ENCODE results near the gene DARS1.
"Not testable (repeated sequence)": the region's sequence is repeated elsewhere in the genome, so short reads cannot be mapped to it uniquely, and the experiment has no call there.

DARS1 gene

GRCh38 chr2:135980434-135981079 is 4.9 kb downstream of the DARS1 start:
- no peak for DNase-seq

- DNase-seq, result no peak
Measured at GRCh38 chr2:135975702-135976101, 9.7 kb downstream of the DARS1 start.

GRCh38 chr2:135974036-135974435 is 11.4 kb downstream of the DARS1 start:
- no peak for DNase-seq

GRCh38 chr2:135969655-135970387 is 15.6 kb downstream of the DARS1 start:
- no peak for DNase-seq

- DNase-seq, result peak; percentile 50
Measured at GRCh38 chr2:135965756-135966155, 19.7 kb downstream of the DARS1 start.

- DNase-seq, result not testable (repeated sequence)
Measured at GRCh38 chr2:135964404-135964803, 21.0 kb downstream of the DARS1 start.

GRCh38 chr2:135963841-135964240 is 21.6 kb downstream of the DARS1 start:
- no peak for DNase-seq

- DNase-seq, result no peak
Measured at GRCh38 chr2:135962366-135963123, 22.9 kb downstream of the DARS1 start.

GRCh38 chr2:135960656-135961551 is 24.5 kb downstream of the DARS1 start:
- no peak for DNase-seq

GRCh38 chr2:135960150-135960549 is 25.3 kb downstream of the DARS1 start:
- DNase-seq, result no peak

GRCh38 chr2:135958927-135959326 is 26.5 kb downstream of the DARS1 start:
- not testable (repeated sequence) for DNase-seq

GRCh38 chr2:135954020-135954601 is 31.3 kb downstream of the DARS1 start:
- DNase-seq, result no peak

GRCh38 chr2:135952891-135953290 is 32.5 kb downstream of the DARS1 start:
- no peak for DNase-seq

GRCh38 chr2:135951041-135951583 is 34.3 kb downstream of the DARS1 start:
- peak; percentile 7 for DNase-seq

GRCh38 chr2:135949451-135950234 is 35.8 kb downstream of the DARS1 start:
- no peak for DNase-seq

- no peak for DNase-seq
Measured at GRCh38 chr2:135948642-135949355, 36.6 kb downstream of the DARS1 start.

GRCh38 chr2:135948141-135948540 is 37.3 kb downstream of the DARS1 start:
- DNase-seq, result no peak

- no peak for DNase-seq
Measured at GRCh38 chr2:135947483-135947882, 37.9 kb downstream of the DARS1 start.

GRCh38 chr2:135945526-135945925 is 39.9 kb downstream of the DARS1 start:
- DNase-seq, result no peak

- no peak for DNase-seq
Measured at GRCh38 chr2:135944625-135945024, 40.8 kb downstream of the DARS1 start.

Data from NCI-H2029 treated with DMSO at 0.1 percent for 48 hours (cell line).